NCI-H2107 treated with DMSO at 0.1 percent for 48 hours (cell line): ENCODE data around the gene KIRREL3.

Experiments used
- DNase-seq: peaks from one replicate; lab custom pipeline; 2025; ENCODE audit not compliant: unreplicated experiment; lab: John Stamatoyannopoulos, UW

KIRREL3 gene

GRCh38 chr11:126607776-126608541, 392.6 kb downstream of the KIRREL3 start:
- no peak for DNase-seq

- DNase-seq, result peak; percentile 24
These were observed 393.2 kb downstream of the KIRREL3 start for GRCh38 chr11:126607374-126607773.

- no peak for DNase-seq
These were observed 394.1 kb downstream of the KIRREL3 start for GRCh38 chr11:126606484-126606883.

- DNase-seq, result peak; percentile 49
These were observed 396.1 kb downstream of the KIRREL3 start for GRCh38 chr11:126604461-126604860.

DNA sequence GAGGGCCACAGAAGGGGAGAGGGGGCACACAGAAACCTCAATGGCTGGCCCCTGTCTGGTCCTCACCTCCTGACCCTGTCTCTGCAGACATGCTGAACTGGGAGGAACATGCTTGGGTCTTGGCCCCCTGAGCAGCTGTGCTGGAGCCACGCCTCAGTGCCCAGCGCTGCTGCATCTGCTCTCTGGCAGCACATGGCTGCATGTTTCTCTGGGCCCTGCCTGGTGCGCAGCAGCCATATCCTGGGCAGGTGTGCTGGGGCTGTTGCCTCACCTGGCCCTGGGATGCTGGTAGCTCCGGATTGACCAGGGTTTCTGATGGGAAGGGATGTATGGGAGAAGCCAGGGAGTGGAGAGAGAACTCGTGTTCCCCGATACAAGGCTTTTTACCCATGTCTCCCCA, 397.1 kb downstream of the KIRREL3 start:
- DNase-seq, result no peak

- DNase-seq, result no peak
These were observed 397.6 kb downstream of the KIRREL3 start for GRCh38 chr11:126602993-126603392.

GRCh38 chr11:126602349-126602940, 398.1 kb downstream of the KIRREL3 start:
- DNase-seq, result no peak

DNA sequence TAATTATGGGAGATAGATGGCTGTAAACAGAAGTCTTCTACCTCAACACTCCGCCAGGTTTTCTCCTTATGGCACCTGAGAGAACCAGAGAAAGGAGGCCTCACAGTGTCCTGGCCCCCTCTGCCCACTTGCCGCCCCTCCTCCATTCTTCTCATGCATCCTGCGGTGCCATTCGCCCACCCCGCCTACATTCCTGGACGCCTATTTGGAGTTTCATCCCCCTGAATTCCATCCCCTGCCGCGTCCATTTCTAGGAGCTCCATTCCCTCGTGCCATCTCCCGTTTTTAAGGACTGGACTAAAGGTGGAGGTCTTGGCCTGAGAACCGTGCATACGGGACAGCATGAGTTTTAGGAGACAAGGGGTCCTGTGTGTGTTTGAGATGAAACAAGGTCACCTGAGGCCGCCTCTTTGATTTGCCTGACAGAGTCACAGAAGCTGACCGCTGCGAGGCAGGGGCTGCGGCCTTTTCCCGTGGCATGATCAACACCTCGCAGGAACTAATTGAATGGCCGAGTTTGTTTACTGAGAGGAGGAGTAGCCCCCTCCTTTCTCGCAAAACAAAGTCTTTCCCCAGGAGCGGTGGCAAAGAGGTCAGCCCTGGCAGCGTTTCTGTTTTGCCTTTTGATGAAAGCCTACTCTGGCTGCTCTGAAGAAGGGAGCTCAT, 398.9 kb downstream of the KIRREL3 start:
- DNase-seq, result no peak

DNA sequence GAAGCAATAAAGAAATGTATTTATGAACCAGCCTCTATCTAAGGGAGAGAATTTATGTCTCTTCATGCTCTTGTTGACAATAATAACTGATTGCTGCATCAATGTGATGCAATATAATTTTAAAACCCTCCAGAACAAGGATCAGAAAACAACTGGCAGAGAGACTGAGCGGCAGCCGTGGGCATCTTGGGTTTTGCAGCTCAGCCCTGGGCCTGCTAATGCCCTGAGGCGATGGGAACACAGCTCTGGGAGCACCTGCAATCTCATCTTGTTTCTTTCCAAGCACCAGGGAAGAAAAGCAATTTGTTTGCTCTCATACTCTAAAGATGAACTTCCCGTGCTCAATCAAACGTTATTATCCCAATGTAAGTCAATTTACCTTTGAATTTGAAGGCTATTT, 399.4 kb downstream of the KIRREL3 start:
- DNase-seq, result peak; percentile 15

DNA sequence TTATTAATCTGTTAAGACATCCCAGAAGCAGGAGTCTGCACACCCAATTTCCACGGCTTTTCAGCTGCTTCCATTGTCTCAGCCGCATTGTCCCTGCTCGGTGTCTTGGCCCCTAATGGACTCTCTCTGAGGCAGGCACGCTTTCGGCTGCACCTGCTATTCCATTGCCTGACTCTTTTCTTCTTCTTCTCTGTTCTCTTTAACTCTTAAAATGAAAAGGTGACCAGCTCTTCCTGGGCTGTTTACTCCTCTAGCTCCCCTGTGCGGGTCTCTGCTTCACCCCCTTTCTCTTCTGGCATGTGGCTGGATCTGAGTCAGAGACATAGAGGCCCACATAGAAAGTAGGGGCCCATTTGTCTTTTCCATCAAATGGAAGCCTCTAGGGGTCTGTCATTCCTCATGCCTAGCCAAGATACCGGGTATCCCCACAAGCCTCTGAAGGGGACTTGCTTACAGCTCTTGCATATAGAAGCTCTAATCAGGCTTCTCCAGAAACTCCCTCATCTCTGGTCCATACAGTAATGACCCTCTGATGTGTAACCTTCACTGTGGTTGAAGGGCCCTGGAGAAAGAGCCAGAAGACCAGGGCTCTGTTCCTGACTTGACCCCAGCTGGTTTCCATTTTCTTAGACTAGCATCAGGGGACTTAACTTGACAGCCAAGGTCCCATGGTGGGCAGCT, 401.2 kb downstream of the KIRREL3 start:
- no peak for DNase-seq

DNA sequence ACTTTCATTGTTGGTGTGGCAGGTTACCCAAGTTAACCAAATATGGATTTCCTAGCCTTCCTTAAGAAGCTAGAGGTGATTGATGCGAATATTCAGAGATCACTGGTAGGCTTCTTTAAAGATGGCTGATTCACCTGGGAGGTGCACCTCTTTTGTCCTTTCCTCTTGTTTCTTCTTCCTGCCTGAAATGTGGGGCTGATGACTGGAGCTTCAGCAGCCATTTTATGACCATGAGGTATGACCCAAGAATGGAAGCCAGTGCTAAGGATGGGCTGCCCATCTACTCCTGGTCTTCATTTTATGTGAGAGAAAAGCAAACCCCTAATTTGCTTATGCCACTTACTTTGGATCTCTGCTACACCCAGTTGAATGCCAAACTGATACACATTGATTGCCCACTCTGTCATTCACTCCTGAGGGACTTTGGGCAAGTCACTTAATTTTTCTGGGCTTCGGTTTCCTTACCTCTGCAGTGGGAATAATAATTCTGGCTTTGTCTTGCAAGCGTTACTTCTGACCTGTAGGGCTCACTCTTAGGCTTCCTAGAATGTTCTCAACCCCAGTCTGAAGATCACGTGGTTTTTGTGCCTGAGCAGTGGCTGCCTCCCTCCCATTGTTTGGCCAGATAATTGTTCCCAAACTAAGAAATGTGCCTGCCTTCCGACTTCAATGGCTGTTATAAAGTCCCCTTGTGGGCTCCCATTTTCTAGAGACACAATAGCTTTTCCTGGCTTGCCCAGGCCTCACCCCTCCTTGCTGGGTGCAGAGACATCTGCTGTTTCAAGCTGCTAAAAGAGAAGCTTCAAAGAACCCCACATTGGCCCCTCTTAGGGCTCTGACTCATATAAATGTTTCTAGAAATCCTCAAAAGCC, 402.0 kb downstream of the KIRREL3 start:
- peak; percentile 13 for DNase-seq

GRCh38 chr11:126597041-126597440, 403.5 kb downstream of the KIRREL3 start:
- no peak for DNase-seq

DNA sequence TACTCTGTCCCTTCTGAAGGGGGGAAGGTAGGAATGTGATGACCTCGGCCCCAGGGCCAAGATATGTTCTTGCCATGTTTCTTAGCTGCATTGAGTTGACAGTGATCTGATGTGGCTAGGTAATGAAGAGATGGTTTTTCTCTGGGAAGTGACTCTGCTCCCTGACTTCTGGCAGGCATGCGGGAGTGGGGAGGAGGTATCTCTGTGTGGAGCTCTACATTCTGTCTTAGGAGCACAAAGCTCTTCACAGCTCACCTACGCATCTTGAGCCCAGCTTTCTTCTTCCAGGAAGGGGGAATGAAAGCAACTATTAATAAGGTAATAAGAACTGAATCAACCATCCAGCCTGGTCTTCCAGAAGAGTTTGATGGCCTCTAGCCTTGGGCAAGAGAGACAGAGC, 404.1 kb downstream of the KIRREL3 start:
- DNase-seq, result no peak

DNA sequence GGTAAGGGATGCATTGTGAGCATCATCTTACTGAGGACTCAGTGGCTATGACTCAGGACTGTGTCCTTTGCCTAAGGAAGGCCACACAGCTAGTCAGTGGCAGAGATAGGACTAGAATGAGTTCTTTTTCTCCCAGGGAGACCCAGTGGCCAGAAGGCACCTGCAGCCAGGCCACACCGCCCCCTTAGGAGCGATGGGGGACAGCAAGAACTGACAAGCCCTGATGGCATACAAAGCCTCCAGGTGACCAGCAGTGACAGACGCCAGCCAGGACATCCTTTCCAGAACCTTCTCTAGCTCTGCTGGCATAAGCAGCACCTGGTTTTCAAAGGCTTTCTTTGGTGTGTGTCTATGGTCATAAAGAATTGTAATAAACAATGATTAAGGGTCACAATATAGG, 405.0 kb downstream of the KIRREL3 start:
- DNase-seq, result no peak

DNA sequence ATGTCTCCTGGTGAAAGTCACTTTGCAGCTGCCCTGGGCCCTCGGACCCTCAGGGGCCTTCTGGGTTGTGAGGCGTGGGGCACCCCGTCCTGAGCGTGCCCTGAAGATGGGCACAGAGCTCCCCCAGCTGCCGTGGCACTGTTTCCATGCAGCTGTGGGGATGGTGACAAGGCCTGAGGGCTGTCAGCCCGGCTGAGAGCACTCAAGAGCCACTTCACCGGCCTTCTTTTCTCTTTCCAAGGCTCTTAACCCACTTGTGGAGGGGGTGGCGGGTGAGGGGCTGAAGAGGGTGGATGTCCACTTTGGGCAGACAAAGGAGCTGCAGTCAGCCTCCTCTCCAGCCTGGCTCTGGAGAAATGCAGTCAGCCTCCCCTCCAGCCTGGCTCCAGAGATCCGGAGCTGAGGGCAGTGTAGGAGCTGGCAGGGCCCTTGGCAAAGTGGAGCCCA, 405.6 kb downstream of the KIRREL3 start:
- DNase-seq, result peak; percentile 17

- DNase-seq, result peak; percentile 61
These were observed 407.8 kb downstream of the KIRREL3 start for GRCh38 chr11:126592496-126593410.

- no peak for DNase-seq
These were observed 408.5 kb downstream of the KIRREL3 start for GRCh38 chr11:126591966-126592489.

- no peak for DNase-seq
These were observed 411.1 kb downstream of the KIRREL3 start for GRCh38 chr11:126589492-126589803.
